Mononuclear cell (primary cell): ENCODE data around the gene NRN1L. TPM values are rescaled to one million over a fixed set of nuclear protein-coding genes. Genes with fewer than 3 reads are reported as not detected.
"Not testable (repeated sequence)": the region's sequence is repeated elsewhere in the genome, so short reads cannot be mapped to it uniquely, and the experiment has no call there.

Source experiments
- H3K27me3 ChIP-seq: 2 replicates; pipeline ENCODE4 v1.6.0; 2011; ENCODE audit warnings: low read length, control low read depth; ENCODE audit not compliant: insufficient read depth
- H3K4me1 ChIP-seq: 2 replicates; pipeline ENCODE4 v1.5.1; 2011; ENCODE audit warnings: mild to moderate bottlenecking, low read length, control low read depth; ENCODE audit not compliant: insufficient read depth
- H3K4me3 ChIP-seq: 2 replicates; pipeline ENCODE4 v1.5.1; 2011; ENCODE audit warnings: mild to moderate bottlenecking, low read length, moderate library complexity
- H3K9me3 ChIP-seq: 2 replicates; pipeline ENCODE4 v1.5.1; 2011; ENCODE audit warnings: low read depth, mild to moderate bottlenecking, control low read depth, low read length
- total RNA-seq: library from RNA; depleted of rRNA; stranded (reverse); fragments of >200 nt; gene quantifications from one replicate; pipeline ENCODE4 v1.2.3, GENCODE V29; 2012

The NRN1L gene
- total RNA-seq, 1 donor, result not detected

DNA sequence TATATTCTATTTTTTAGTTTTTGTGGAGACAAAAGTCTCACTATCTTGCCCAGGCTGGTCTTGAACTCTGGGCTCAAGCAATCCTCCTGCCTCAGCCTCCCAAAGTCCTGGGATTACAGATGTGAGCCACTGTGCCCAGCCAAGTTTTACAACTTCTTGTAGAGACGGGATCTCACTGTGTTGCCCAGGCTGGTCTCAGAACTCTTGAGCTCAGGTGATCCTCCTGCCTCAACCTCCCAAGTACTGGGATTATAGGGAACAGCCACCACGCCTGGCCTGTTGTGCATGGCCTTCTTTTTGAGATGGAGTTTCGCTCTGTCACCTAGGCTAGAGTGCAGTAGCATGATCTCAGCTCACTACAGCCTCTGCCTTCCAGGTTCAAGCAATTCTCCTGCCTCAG is 31.0 kb upstream of the NRN1L start:
- Histone ChIP-seq H3K4me3 (no peak overlapping the region), H3K4me1 (peaks cover 18% of the 10 kb centered on the region), H3K9me3 (no peaks in the 10 kb centered on the region), H3K27me3 (no peaks in the 10 kb centered on the region)

DNA sequence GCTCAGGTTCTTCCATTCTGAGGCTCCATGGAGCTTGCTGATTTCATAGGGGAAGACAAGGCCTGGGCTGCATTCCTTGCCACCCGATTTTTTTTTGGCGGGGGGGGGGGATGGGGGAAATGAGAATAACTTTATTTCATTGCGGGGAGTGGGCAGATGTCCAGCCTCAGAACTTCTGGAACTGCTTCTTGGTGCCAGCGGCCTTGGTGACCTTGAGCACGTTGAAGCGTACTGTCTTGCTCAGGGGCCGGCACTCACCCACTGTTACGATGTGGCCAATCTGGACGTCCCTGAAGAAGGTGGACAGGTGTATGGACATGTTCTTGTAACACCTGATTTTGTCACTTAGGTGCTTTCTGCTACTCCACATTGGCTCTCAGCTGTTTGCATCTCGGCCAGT is 28.9 kb upstream of the NRN1L start:
- Histone ChIP-seq H3K4me1 (peaks cover 17% of the 10 kb centered on the region), H3K27me3 (no peaks in the 10 kb centered on the region), H3K4me3 (no peak overlapping the region), H3K9me3 (no peaks in the 10 kb centered on the region)

- H3K9me3 ChIP-seq, result no peaks in the 10 kb centered on the region
- no peak overlapping the region for H3K4me3 ChIP-seq
- no peaks in the 10 kb centered on the region for H3K27me3 ChIP-seq
- peaks cover 17% of the 10 kb centered on the region for H3K4me1 ChIP-seq
Measured at GRCh38 chr16:67856927-67857546, 27.6 kb upstream of the NRN1L start.

GRCh38 chr16:67857547-67858233 is 27.0 kb upstream of the NRN1L start:
- Histone ChIP-seq H3K4me3 (no peak overlapping the region), H3K9me3 (no peaks in the 10 kb centered on the region), H3K4me1 (peaks cover 17% of the 10 kb centered on the region), H3K27me3 (no peaks in the 10 kb centered on the region)

GRCh38 chr16:67858500-67858899 is 26.2 kb upstream of the NRN1L start:
- Histone ChIP-seq H3K4me1 (peaks cover 17% of the 10 kb centered on the region), H3K27me3 (no peaks in the 10 kb centered on the region), H3K4me3 (no peak overlapping the region), H3K9me3 (no peaks in the 10 kb centered on the region)

GRCh38 chr16:67860589-67861398 is 23.9 kb upstream of the NRN1L start:
- Histone ChIP-seq H3K4me1 (peaks cover 17% of the 10 kb centered on the region), H3K4me3 (no peak overlapping the region), H3K27me3 (no peaks in the 10 kb centered on the region), H3K9me3 (no peaks in the 10 kb centered on the region)

DNA sequence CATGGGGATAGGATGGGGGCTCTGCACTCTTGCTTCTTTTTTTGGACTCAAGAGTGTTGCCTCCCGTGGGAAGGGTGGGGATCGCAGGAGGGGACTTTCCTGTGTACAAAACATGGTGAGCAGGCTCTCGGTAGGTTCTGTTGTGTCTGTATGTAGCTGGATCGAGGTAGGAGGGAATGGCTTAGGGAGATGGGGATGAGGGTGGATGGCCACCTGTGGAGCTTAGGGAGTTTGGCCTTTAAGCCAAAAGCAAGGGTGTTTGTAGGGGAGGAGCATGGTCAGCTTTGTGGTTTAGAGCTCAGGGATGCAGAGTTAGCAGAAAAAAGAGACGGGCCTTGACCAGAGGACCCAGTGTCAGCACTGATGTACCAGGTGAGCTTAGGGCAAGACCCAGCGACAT is 22.8 kb upstream of the NRN1L start:
- no peaks in the 10 kb centered on the region for H3K9me3 ChIP-seq
- H3K27me3 ChIP-seq, result no peaks in the 10 kb centered on the region
- no peak overlapping the region for H3K4me3 ChIP-seq
- H3K4me1 ChIP-seq, result peaks cover 16% of the 10 kb centered on the region

DNA sequence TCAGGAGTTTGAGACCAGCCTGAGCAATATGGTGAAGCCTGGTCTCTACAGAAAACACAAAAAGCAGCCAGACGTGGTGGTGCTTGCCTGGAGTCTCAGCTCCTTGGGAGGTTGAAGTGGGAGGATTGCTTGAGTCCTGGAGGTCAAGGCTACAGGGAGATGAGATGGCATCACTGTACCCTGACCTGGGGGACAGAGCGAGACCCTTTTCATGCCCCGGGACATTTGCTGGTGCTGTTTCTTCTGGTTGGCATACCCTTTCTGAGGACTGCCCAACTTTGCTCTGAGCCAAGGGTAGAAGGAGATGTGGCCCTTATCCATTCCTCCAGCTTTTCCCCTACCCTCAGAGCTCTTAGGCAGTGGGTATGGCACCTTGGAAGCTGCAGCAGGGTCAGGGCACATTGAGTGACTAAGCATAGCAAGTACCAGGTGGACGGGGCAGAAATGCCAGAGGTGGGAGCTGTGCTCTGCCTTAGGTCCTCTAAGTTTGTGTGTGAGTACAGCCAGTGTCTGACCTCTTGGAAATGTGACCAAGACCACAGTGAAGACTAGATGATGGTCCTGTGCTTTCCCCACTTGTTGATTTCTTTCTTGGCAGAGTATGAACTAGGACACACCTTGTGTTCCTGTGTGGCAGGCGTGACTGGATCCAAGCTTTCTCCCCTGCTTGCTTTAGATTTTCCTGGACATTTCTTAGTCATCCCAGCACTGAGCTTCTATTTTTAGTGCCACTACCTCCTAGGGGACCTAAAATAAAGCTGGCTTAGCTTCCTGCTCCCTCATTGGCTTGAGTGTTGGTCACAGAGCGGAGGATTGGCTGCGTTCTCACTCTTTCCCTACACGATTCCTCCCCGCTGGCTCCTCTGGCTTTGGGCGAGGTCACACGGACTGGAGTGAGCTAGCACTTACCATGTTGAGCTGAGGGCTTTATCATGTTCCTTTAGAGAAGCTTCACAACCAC is 21.8 kb upstream of the NRN1L start:
- Histone ChIP-seq H3K27me3 (no peaks in the 10 kb centered on the region), H3K9me3 (no peaks in the 10 kb centered on the region), H3K4me3 (no peak overlapping the region), H3K4me1 (peaks cover 6% of the 10 kb centered on the region)

DNA sequence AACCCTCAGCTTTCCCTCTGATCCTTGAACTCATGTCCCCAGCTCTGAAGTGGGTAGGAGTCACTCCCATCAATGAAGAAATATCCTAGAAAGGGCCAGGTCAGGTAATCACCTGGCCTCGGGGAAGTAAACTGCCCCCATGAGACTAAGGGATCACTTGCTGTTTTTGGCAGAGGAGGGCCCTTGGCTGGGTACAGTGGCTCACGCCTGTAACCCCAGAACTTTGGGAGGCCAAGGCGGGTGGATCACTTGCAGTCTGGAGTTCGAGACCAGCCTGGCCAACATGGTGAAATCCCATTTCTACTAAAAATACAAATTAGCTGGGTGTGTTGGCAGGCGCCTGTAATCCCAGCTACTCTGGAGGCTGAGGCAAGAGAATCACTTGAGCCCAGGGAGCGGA is 20.6 kb upstream of the NRN1L start:
- not testable (repeated sequence) for H3K27me3 ChIP-seq, H3K4me1 ChIP-seq, H3K4me3 ChIP-seq, H3K9me3 ChIP-seq

- H3K9me3 ChIP-seq, result no peaks in the 10 kb centered on the region
- H3K4me1 ChIP-seq, result no peaks in the 10 kb centered on the region
- H3K4me3 ChIP-seq, result no peak overlapping the region
- H3K27me3 ChIP-seq, result no peaks in the 10 kb centered on the region
Measured at GRCh38 chr16:67864594-67864993, 20.1 kb upstream of the NRN1L start.

DNA sequence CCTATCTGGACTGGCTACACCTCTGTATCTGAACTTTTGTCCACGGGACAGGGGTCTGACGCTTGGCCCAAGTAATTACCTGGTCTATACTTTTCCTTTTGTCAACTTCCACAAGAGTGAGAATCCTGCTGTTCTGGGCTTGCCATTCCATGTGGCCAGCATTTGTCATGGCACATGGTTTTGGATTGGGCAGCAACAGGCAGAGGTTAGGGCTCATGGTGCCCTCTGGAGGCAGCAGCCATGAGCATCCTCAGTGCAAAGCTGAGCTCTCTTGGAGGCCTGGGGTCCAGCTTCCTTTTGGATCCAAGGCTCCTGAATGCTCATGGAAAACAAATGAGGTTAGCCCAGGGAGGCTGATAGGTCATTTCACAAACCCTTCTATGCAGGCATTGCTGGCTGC is 19.4 kb upstream of the NRN1L start:
- no peaks in the 10 kb centered on the region for H3K4me1 ChIP-seq

DNA sequence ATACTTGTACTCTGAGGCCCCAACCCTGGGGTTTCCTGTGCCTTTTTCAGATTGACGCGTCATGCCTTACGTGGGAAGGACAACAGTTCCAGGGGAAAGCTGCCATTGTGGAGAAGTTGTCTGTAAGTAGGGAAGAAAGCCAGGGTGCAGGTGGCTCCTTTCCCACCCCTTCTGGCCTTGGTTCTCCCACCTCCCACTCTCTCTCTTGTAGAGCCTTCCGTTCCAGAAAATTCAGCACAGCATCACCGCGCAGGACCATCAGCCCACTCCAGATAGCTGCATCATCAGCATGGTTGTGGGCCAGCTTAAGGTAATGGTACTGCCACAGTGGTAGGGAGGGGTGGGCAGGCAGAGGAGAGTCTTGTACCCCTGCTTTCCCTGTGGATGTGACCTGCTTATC is 16.4 kb upstream of the NRN1L start:
- H3K9me3 ChIP-seq, result no peaks in the 10 kb centered on the region
- H3K4me3 ChIP-seq, result no peak overlapping the region
- H3K27me3 ChIP-seq, result no peaks in the 10 kb centered on the region
- peaks cover 14% of the 10 kb centered on the region for H3K4me1 ChIP-seq

More for the DNA sequence above, 19.4 kb upstream of the NRN1L start:
- no peaks in the 10 kb centered on the region for H3K9me3 ChIP-seq
- H3K4me3 ChIP-seq, result no peak overlapping the region
- H3K27me3 ChIP-seq, result no peaks in the 10 kb centered on the region

GRCh38 chr16:67869653-67870052 is 15.0 kb upstream of the NRN1L start:
- Histone ChIP-seq H3K9me3 (no peaks in the 10 kb centered on the region), H3K27me3 (no peaks in the 10 kb centered on the region), H3K4me1 (peaks cover 27% of the 10 kb centered on the region), H3K4me3 (no peak overlapping the region)

GRCh38 chr16:67871256-67871655 is 13.4 kb upstream of the NRN1L start:
- Histone ChIP-seq H3K27me3 (no peaks in the 10 kb centered on the region), H3K4me3 (no peak overlapping the region)

More at GRCh38 chr16:67871256-67871655, 13.4 kb upstream of the NRN1L start:
- Histone ChIP-seq H3K4me1 (peaks cover 36% of the 10 kb centered on the region), H3K9me3 (no peaks in the 10 kb centered on the region)
